Measurements from ENCODE around the gene LITAFD.
"Not testable (repeated sequence)": the region's sequence is repeated elsewhere in the genome, so short reads cannot be mapped to it uniquely, and the experiment has no call there.

DNA sequence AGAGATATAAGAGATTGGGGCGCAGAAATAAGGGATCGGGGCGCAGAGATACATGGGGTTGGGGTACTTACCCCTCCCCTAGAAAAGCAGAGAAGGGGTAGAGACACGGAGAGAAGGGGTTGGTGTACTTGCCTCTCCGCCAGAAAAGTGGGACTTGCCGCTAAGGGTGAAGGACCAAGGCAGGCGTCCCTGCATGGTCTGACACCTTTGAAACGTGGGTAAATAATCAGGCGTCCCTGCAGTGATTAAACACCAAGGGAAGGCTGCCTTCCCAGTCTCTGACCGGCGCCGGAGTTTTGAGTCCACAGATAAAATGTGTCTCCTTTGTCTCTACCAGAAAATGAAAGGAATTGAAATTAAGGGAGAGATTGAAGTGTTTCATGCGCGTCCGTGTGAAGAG, 44.6 kb upstream of the LITAFD start:
- not testable (repeated sequence) for TF ChIP-seq CSDC2 (CRISPR knock-in tag; IDR thresholded peaks at IDR 0.05); PPARA (CRISPR knock-in tag; IDR thresholded peaks at IDR 0.05; ENCODE audit: borderline replicate concordance); BACH2 (CRISPR knock-in tag; IDR thresholded peaks at IDR 0.05; ENCODE audit: borderline replicate concordance)
- TF ChIP-seq, protein P1, sequence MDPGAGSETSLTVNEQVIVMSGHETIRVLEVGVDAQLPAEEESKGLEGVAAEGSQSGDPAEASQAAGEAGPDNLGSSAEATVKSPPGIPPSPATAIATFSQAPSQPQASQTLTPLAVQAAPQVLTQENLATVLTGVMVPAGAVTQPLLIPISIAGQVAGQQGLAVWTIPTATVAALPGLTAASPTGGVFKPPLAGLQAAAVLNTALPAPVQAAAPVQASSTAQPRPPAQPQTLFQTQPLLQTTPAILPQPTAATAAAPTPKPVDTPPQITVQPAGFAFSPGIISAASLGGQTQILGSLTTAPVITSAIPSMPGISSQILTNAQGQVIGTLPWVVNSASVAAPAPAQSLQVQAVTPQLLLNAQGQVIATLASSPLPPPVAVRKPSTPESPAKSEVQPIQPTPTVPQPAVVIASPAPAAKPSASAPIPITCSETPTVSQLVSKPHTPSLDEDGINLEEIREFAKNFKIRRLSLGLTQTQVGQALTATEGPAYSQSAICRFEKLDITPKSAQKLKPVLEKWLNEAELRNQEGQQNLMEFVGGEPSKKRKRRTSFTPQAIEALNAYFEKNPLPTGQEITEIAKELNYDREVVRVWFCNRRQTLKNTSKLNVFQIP (CRISPR knock-in tag; IDR thresholded peaks at IDR 0.05; ENCODE audit: borderline replicate concordance, low read depth), result not testable (repeated sequence)
